Keratinocyte (primary cell): Measurements from ENCODE around the gene ADAMTS10. TPM values are rescaled to one million over a fixed set of nuclear protein-coding genes. Genes with fewer than 3 reads are reported as not detected.

Experiments
- DNase-seq: peaks from one replicate; pipeline ENCODE4 v3.0.0-alpha.2; 2011; ENCODE audit warnings: low read depth, missing footprints, low spot score
- FAIRE-seq: peaks from 2 replicates; lab custom pipeline; 2011; peaks lifted over from hg19 to GRCh38; lab: Jason Lieb, UNC
- H2AFZ ChIP-seq: 2 replicates; pipeline ENCODE4 v1.6.0; 2012; ENCODE audit warnings: low read length, control low read depth, inconsistent platforms; ENCODE audit not compliant: control insufficient read depth
- H3K27ac ChIP-seq: 2 replicates; pipeline ENCODE4 v1.5.1; 2011; ENCODE audit warnings: low read length; ENCODE audit not compliant: control insufficient read depth, insufficient read depth
- H3K27me3 ChIP-seq: 3 replicates; pipeline ENCODE4 v1.6.0; 2011; ENCODE audit warnings: low read length; ENCODE audit not compliant: control insufficient read depth, insufficient read depth; ENCODE audit errors: extremely low read depth
- H3K36me3 ChIP-seq, 2 experiments: 2 replicates in 1 of 2; 3 replicates in 1 of 2; pipeline ENCODE4 v1.5.1; 2011; ENCODE audit warnings: low read length in 2 of 2, mild to moderate bottlenecking in 1 of 2; ENCODE audit not compliant: control insufficient read depth in 2 of 2, insufficient read depth in 2 of 2; ENCODE audit errors: extremely low read depth in 1 of 2
- H3K4me1 ChIP-seq: 3 replicates; pipeline ENCODE4 v1.5.1; 2011; ENCODE audit warnings: low read length; ENCODE audit not compliant: control insufficient read depth, insufficient read depth; ENCODE audit errors: extremely low read depth
- H3K4me2 ChIP-seq: 3 replicates; pipeline ENCODE4 v1.6.0; 2011; ENCODE audit warnings: low read depth, low read length; ENCODE audit not compliant: control insufficient read depth, insufficient read depth; ENCODE audit errors: extremely low read depth
- H3K4me3 ChIP-seq, 3 experiments: fragments of 200-600 bp in 1 of 3; sonication (generic) in 1 of 3; 2 replicates in 2 of 3; 3 replicates in 1 of 3; pipeline ENCODE4 v1.5.1; 2011 to 2016; ENCODE audit warnings: low read length in 3 of 3, mild to moderate bottlenecking in 3 of 3, control low read depth in 2 of 3, inconsistent platforms in 1 of 3, low read depth in 1 of 3, mixed read lengths in 1 of 3, mixed run types in 1 of 3, moderate library complexity in 1 of 3; ENCODE audit not compliant: control insufficient read depth in 2 of 3, insufficient read depth in 2 of 3; ENCODE audit errors: extremely low read depth in 1 of 3
- H3K79me2 ChIP-seq: 2 replicates; pipeline ENCODE4 v1.6.0; 2012; ENCODE audit warnings: low read length; ENCODE audit not compliant: control insufficient read depth, insufficient read depth
- H3K9ac ChIP-seq: 3 replicates; pipeline ENCODE4 v1.6.0; 2011; ENCODE audit warnings: low read length; ENCODE audit not compliant: control insufficient read depth, insufficient read depth; ENCODE audit errors: extremely low read depth
- H3K9me1 ChIP-seq: 3 replicates; pipeline ENCODE4 v1.6.0; 2011; ENCODE audit warnings: low read length; ENCODE audit not compliant: control insufficient read depth, insufficient read depth; ENCODE audit errors: extremely low read depth
- H3K9me3 ChIP-seq: 2 replicates; pipeline ENCODE4 v1.5.1; 2012; ENCODE audit warnings: low read depth, low read length; ENCODE audit not compliant: control insufficient read depth
- H4K20me1 ChIP-seq: 3 replicates; pipeline ENCODE4 v1.6.0; 2011; ENCODE audit warnings: low read length; ENCODE audit not compliant: control insufficient read depth, insufficient read depth; ENCODE audit errors: extremely low read depth
- EZH2 ChIP-seq: IDR thresholded peaks from one replicate; pipeline ENCODE4 v1.6.1; 2012; ENCODE audit warnings: inconsistent platforms, mild to moderate bottlenecking, low read length, moderate library complexity
- dilution Hi-C: fragments of 300-500 bp; cut with MboI; formaldehyde crosslinking; loops from one replicate; pipeline ENCODE4 v1.7.0; 2020; ENCODE audit warnings: low sequenced_read_pairs; ENCODE audit not compliant: extremely low pct_ligation_motif_present
- polyA plus RNA-seq, 5 experiments: library from polyadenylated mRNA; depleted of rRNA in 3 of 5; stranded (reverse) in 3 of 5; stranded (forward) in 1 of 5; unstranded in 1 of 5; fragments of >200 nt; gene quantifications; 1 replicate in 1 of 5; 2 replicates in 3 of 5; 3 replicates in 1 of 5; pipeline versions ENCODE4 v1.2.1 to v1.2.3, GENCODE V29; 2011 to 2012; ENCODE audit warnings: missing spikeins in 2 of 5, low read depth in 1 of 5, low replicate concordance in 1 of 5
- TF ChIP-seq, protein P1 (sequence below), 3 experiments: IDR thresholded peaks in 1 of 3; conservative IDR thresholded peaks in 1 of 3; optimal IDR thresholded peaks in 1 of 3; 2 replicates in 2 of 3; 3 replicates in 1 of 3; pipeline versions ENCODE3 to v1.5.1; 2011; ENCODE audit warnings: low read length in 3 of 3, mild to moderate bottlenecking in 3 of 3, moderate library complexity in 2 of 3, control low read depth in 1 of 3, inconsistent platforms in 1 of 3; ENCODE audit not compliant: insufficient read depth in 2 of 3; ENCODE audit errors: extremely low read depth in 1 of 3

Gene ADAMTS10
- polyA plus RNA-seq, 1 donor (not counting 4 experiments of a cell fraction or from before 2014, with no cell fraction given) = not detected

DNA sequence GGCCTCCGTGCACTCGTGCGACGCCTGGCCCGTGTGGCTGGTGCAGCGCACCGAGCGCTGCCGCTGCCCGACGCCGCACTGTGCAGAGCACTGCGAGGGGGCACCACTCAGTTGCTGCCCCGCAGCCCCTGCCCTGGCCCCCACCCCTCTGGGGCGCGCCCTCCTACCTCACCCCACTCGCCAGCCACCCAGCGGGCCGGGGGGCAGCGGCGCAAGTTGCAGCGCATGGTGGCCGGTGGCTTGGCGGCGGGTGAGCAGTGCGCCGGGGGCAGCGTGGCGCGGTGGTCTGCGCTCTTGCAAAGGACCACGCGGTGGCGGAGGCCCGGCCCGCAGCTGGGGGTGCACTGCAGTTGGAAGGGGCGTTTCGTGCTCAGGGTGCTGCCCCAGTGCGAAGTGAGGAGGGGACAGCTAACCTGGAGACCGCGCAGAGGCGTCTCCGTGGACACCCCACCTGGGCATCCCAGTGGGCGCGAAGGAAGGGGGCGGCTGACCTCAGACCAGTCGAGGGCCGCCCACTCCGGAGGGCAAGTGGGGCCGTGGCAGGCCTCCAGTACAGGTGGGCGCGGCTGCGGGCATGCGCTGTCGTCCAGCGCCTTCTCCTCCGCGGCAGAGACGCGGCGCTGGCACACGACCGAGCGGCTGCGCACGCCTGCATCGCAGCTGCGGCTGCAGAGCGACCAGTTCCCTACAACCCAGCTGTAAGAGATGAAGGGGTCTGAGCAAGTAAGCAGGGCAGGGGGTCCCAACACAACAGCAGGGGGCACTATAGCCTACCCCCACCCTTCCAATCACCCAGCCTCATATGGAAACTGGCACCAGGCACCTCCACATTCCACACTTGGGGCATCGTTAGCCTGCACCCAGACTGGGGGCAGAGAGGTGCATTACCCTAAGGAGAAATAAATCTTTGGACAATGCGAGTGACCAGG, 25.3 kb downstream of the ADAMTS10 start:
- H3K9me3 ChIP-seq = no peaks in the 10 kb centered on the region

DNA sequence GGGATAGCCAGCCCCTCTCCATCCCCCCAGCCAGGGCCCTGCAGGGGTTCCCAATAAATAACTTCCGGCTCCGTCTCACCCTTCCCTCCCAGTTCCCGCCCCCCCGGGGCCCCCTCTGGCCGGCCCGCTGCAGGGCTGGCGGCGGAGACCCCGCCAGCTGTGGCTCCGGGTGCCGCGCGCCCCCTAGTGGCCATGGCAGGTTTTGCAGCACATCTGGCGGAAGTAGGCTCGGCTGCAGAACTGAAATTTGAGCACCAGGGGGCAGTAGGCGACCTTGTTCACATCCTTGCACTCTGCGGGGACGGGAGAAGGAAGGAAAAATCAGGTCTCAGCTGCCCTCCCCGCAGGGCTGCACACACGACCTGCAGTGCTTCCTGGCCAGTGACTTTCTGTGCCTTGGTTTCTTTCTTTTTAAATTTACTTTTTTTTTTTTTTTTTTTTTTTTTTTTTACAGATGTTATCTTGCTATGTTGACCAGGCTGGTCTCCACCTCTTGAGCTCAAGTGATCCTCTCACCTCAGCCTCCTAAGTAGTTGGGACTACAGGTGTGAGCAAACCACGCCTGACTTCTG, 29.7 kb downstream of the ADAMTS10 start:
- H3K9me1 ChIP-seq = no peaks in the 10 kb centered on the region
- no peak overlapping the region for H2AFZ ChIP-seq
- no peak for DNase-seq
- no peaks in the 10 kb centered on the region for H3K36me3 ChIP-seq
- no peak overlapping the region for H3K27ac ChIP-seq
- no peak overlapping the region for H3K4me3 ChIP-seq
- no peaks in the 10 kb centered on the region for H3K27me3 ChIP-seq
- no peak overlapping the region for H3K4me2 ChIP-seq
- no peak overlapping the region for H3K9ac ChIP-seq
- dilution Hi-C loops = no loop called here
- no peaks in the 10 kb centered on the region for H3K9me3 ChIP-seq
- TF ChIP-seq, protein P1, sequence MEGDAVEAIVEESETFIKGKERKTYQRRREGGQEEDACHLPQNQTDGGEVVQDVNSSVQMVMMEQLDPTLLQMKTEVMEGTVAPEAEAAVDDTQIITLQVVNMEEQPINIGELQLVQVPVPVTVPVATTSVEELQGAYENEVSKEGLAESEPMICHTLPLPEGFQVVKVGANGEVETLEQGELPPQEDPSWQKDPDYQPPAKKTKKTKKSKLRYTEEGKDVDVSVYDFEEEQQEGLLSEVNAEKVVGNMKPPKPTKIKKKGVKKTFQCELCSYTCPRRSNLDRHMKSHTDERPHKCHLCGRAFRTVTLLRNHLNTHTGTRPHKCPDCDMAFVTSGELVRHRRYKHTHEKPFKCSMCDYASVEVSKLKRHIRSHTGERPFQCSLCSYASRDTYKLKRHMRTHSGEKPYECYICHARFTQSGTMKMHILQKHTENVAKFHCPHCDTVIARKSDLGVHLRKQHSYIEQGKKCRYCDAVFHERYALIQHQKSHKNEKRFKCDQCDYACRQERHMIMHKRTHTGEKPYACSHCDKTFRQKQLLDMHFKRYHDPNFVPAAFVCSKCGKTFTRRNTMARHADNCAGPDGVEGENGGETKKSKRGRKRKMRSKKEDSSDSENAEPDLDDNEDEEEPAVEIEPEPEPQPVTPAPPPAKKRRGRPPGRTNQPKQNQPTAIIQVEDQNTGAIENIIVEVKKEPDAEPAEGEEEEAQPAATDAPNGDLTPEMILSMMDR (optimal IDR thresholded peaks at IDR 0.05 in 1 of 3, IDR thresholded peaks at IDR 0.05 in 1 of 3, conservative IDR thresholded peaks at IDR 0.05 in 1 of 3; ENCODE audit: extremely low read depth in 1 of 3, insufficient read depth in 2 of 3, low read length in 3 of 3) = peak; percentile 96 to 97 (median 97)
- no peak for TF ChIP-seq EZH2
- FAIRE-seq = peak; percentile 49
- no peaks in the 10 kb centered on the region for H4K20me1 ChIP-seq
- peaks cover under 1% of the 10 kb centered on the region for H3K4me1 ChIP-seq
- H3K79me2 ChIP-seq = no peaks in the 10 kb centered on the region

More for the DNA sequence above, 25.3 kb downstream of the ADAMTS10 start:
- dilution Hi-C loops = no loop called here
- no peak for FAIRE-seq
- H3K4me1 ChIP-seq = no peaks in the 10 kb centered on the region
- no peaks in the 10 kb centered on the region for H3K27me3 ChIP-seq
- no peak overlapping the region for H3K4me2 ChIP-seq
- DNase-seq = no peak
- H2AFZ ChIP-seq = no peak overlapping the region
- no peaks in the 10 kb centered on the region for H3K9me1 ChIP-seq
- no peak overlapping the region for H3K27ac ChIP-seq
- no peak overlapping the region for H3K9ac ChIP-seq
- H4K20me1 ChIP-seq = no peaks in the 10 kb centered on the region
- no peak for TF ChIP-seq EZH2
- TF ChIP-seq, protein P1 (optimal IDR thresholded peaks at IDR 0.05 in 1 of 3, IDR thresholded peaks at IDR 0.05 in 1 of 3, conservative IDR thresholded peaks at IDR 0.05 in 1 of 3; ENCODE audit: extremely low read depth in 1 of 3, insufficient read depth in 2 of 3, low read length in 3 of 3) = no peak
- no peaks in the 10 kb centered on the region for H3K36me3 ChIP-seq
- no peaks in the 10 kb centered on the region for H3K79me2 ChIP-seq
- no peak overlapping the region for H3K4me3 ChIP-seq
